HL-60 (cell line): ENCODE data around the gene IMMP2L.

Source experiments
- DNase-seq, 2 experiments: peaks; one replicate each; pipeline ENCODE4 v3.0.0-alpha.2; 2010 to 2020; ENCODE audit warnings: low read depth in 1 of 2, low spot score in 1 of 2
- H3K27ac ChIP-seq: fragments of 250-450 bp; sonication (Bioruptor Pico); replicated peaks from 2 replicates; pipeline ENCODE4 v1.5.1; 2020; ENCODE audit warnings: mild to moderate bottlenecking, moderate library complexity
- H3K27me3 ChIP-seq: fragments of 250-450 bp; sonication (Bioruptor Pico); 2 replicates; pipeline ENCODE4 v1.5.1; 2021; ENCODE audit warnings: mild to moderate bottlenecking, moderate library complexity; ENCODE audit not compliant: insufficient read depth, poor library complexity, severe bottlenecking
- H3K4me3 ChIP-seq: replicated peaks from 2 replicates; pipeline ENCODE4 v1.5.1; 2011; ENCODE audit warnings: mild to moderate bottlenecking, control low read depth, low read length; ENCODE audit not compliant: insufficient read depth
- CTCF ChIP-seq: IDR thresholded peaks from one replicate; pipeline ENCODE4 v1.5.1; 2011; ENCODE audit warnings: low read length, control low read depth, inconsistent platforms; ENCODE audit not compliant: insufficient read depth
- GABPA ChIP-seq: IDR thresholded peaks from 2 replicates; pipeline ENCODE4 v1.6.1; 2012; ENCODE audit warnings: low read depth
- POLR2AphosphoS5 ChIP-seq: IDR thresholded peaks from 2 replicates; pipeline ENCODE4 v1.6.1; 2012; ENCODE audit warnings: low read depth
- REST ChIP-seq: IDR thresholded peaks from 2 replicates; pipeline ENCODE4 v1.6.1; 2012; ENCODE audit warnings: low read depth; ENCODE audit not compliant: insufficient replicate concordance
- SPI1 ChIP-seq: IDR thresholded peaks from 2 replicates; pipeline ENCODE4 v1.6.1; 2012; ENCODE audit warnings: low read depth, mild to moderate bottlenecking, borderline replicate concordance

Gene IMMP2L

DNA sequence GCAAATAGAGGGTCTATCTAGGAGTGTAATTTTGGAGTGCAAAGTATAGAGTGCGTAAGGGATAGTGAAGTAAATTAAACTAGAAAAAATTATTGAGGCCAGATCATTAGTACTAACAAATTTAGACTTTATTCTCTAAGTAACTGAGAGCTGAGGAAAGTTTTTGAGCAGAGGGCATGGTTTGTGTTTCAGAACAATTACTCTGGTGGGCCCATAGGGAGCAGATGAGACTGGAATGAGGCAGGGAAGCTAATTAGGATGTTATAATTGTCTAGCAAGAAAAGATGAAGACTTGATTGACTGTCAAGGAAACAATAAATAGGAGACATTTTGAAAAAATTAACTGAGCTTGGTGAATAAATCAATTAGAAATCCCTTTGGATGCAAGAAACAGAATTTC is 37.8 kb upstream of the IMMP2L start:
- DNase-seq: no peak
- no peak overlapping the region for H3K27ac ChIP-seq
- no peak overlapping the region for H3K4me3 ChIP-seq
- no peaks in the 10 kb centered on the region for H3K27me3 ChIP-seq
- TF ChIP-seq GABPA: no peak

- TF ChIP-seq POLR2AphosphoS5 (no peak), GABPA (no peak), CTCF (no peak), REST (no peak), SPI1 (no peak)
- H3K27me3 ChIP-seq: no peaks in the 10 kb centered on the region
- H3K27ac ChIP-seq: no peak overlapping the region
- H3K4me3 ChIP-seq: no peak overlapping the region
- no peak for DNase-seq
Measured at GRCh38 chr7:111595780-111596179, 33.5 kb upstream of the IMMP2L start.

- TF ChIP-seq POLR2AphosphoS5 (no peak), SPI1 (no peak), CTCF (no peak)
- Histone ChIP-seq H3K4me3 (no peak overlapping the region), H3K27ac (no peak overlapping the region), H3K27me3 (no peaks in the 10 kb centered on the region)
- DNase-seq: no peak
Measured at GRCh38 chr7:111594602-111595001, 32.3 kb upstream of the IMMP2L start.

GRCh38 chr7:111593343-111593742 is 31.1 kb upstream of the IMMP2L start:
- no peak for DNase-seq
- no peaks in the 10 kb centered on the region for H3K27me3 ChIP-seq
- TF ChIP-seq REST (no peak), SPI1 (no peak), GABPA (no peak), CTCF (no peak)
- no peak overlapping the region for H3K27ac ChIP-seq
- H3K4me3 ChIP-seq: no peak overlapping the region
